ENCODE results near the gene PCBP2.

- TF ChIP-seq SIN3A (IDR thresholded peaks at IDR 0.05; ENCODE audit: borderline replicate concordance, low read depth, low read length), result no peak
- TF ChIP-seq REST (IDR thresholded peaks at IDR 0.05; ENCODE audit: low read depth, low read length), result no peak
- no peak for TF ChIP-seq NRF1 (IDR thresholded peaks at IDR 0.05; ENCODE audit: low read depth, low read length)
- no peak for TF ChIP-seq CTCF (IDR thresholded peaks at IDR 0.05)
- TF ChIP-seq EZH2phosphoT487 (IDR thresholded peaks at IDR 0.05; ENCODE audit: borderline replicate concordance, low read depth), result no peak
These were observed 966 bp upstream of the PCBP2 start for GRCh38 chr12:53450936-53451335.
